ENCODE data around the gene SLC2A9. TPM values are rescaled to one million over a fixed set of nuclear protein-coding genes. Genes with fewer than 3 reads are reported as not detected.
"Not testable (repeated sequence)": the region's sequence is repeated elsewhere in the genome, so short reads cannot be mapped to it uniquely, and the experiment has no call there.

The SLC2A9 gene
- total and polyA plus RNA-seq, 7 experiments from 2014 or later: 0.36 to 9.6 (median 3.3) TPM

GRCh38 chr4:9984621-9985020 lies 36.7 kb downstream of the SLC2A9 start:
- no peak overlapping the region for H3K4me3 Mint-ChIP-seq
- no peak overlapping the region for H3K27ac Mint-ChIP-seq
- Histone ChIP-seq H3K27me3 (ENCODE audit: control insufficient read depth in 2 of 2, insufficient read depth in 2 of 2, low read length in 2 of 2) (no peaks in the 10 kb centered on the region), H3K36me3 (ENCODE audit: control insufficient read depth in 2 of 3, insufficient read depth in 3 of 3, low read length in 3 of 3) (no peaks in the 10 kb centered on the region), H3K4me1 (ENCODE audit: control insufficient read depth in 2 of 2, insufficient read depth in 2 of 2, low read length in 2 of 2) (no peaks in the 10 kb centered on the region), H3K9me3 (ENCODE audit: control insufficient read depth in 2 of 3, low read length in 3 of 3) (no peaks in the 10 kb centered on the region), H3K4me3 (ENCODE audit: low read length) (no peak overlapping the region), H3K27ac (ENCODE audit: low read depth, low read length) (no peak overlapping the region)
- intact Hi-C loops (cut with micrococcal nuclease): no loop called here
- POLR2A ChIA-PET: no interaction called here
- H3K4me1 Mint-ChIP-seq: no peaks in the 10 kb centered on the region
- peaks cover 0 to 7% (median 1%) of the 10 kb centered on the region in 11 donors for H3K9me3 Mint-ChIP-seq
- H3K27me3 Mint-ChIP-seq: peaks cover 0 to 2% (median 0%) of the 10 kb centered on the region in 5 donors
- ATAC-seq: no peak
- no peak for DNase-seq
- H3K36me3 Mint-ChIP-seq: peaks cover 0 to 24% (median 22%) of the 10 kb centered on the region in 5 donors
- CTCF ChIA-PET: no interaction called here

GRCh38 chr4:9983211-9983610 lies 38.1 kb downstream of the SLC2A9 start:
- no peak overlapping the region for H3K4me3 ChIP-seq (ENCODE audit: low read length)
- Mint-ChIP-seq H3K27me3 (peaks cover 0 to 3% (median 0%) of the 10 kb centered on the region in 5 donors), H3K36me3 (peaks cover 0 to 24% (median 22%) of the 10 kb centered on the region in 5 donors), H3K4me1 (no peaks in the 10 kb centered on the region), H3K4me3 (no peak overlapping the region), H3K9me3 (peaks cover 0 to 7% (median 1%) of the 10 kb centered on the region in 11 donors), H3K27ac (no peak overlapping the region)
- no peaks in the 10 kb centered on the region for H3K27me3 ChIP-seq (ENCODE audit: control insufficient read depth in 2 of 2, insufficient read depth in 2 of 2, low read length in 2 of 2)
- CTCF ChIA-PET: no interaction called here
- POLR2A ChIA-PET: no interaction called here
- H3K9me3 ChIP-seq (ENCODE audit: control insufficient read depth in 2 of 3, low read length in 3 of 3): no peaks in the 10 kb centered on the region
- ATAC-seq (no peak), DNase-seq (no peak)
- H3K4me1 ChIP-seq (ENCODE audit: control insufficient read depth in 2 of 2, insufficient read depth in 2 of 2, low read length in 2 of 2): no peaks in the 10 kb centered on the region
- intact Hi-C loops (cut with micrococcal nuclease): no loop called here
- no peak overlapping the region for H3K27ac ChIP-seq (ENCODE audit: low read depth, low read length)
- no peaks in the 10 kb centered on the region for H3K36me3 ChIP-seq (ENCODE audit: control insufficient read depth in 2 of 3, insufficient read depth in 3 of 3, low read length in 3 of 3)

- H3K9me3 Mint-ChIP-seq; H3K4me3 Mint-ChIP-seq; DNase-seq; H3K9me3 ChIP-seq (ENCODE audit: control insufficient read depth in 2 of 3, low read length in 3 of 3); CTCF ChIA-PET; H3K4me1 ChIP-seq (ENCODE audit: control insufficient read depth in 2 of 2, insufficient read depth in 2 of 2, low read length in 2 of 2); intact Hi-C loops (cut with micrococcal nuclease); H3K4me3 ChIP-seq (ENCODE audit: low read length); ATAC-seq; H3K27ac ChIP-seq (ENCODE audit: low read depth, low read length); H3K36me3 ChIP-seq (ENCODE audit: control insufficient read depth in 2 of 3, insufficient read depth in 3 of 3, low read length in 3 of 3); H3K27me3 ChIP-seq (ENCODE audit: control insufficient read depth in 2 of 2, insufficient read depth in 2 of 2, low read length in 2 of 2); POLR2A ChIA-PET; H3K4me1 Mint-ChIP-seq; H3K27ac Mint-ChIP-seq; H3K27me3 Mint-ChIP-seq: not testable (repeated sequence)
- H3K36me3 Mint-ChIP-seq: peaks cover 0 to 30% (median 22%) of the 10 kb centered on the region in 5 donors
Measured at GRCh38 chr4:9981899-9982298, 39.4 kb downstream of the SLC2A9 start.

- DNase-seq (no peak), ATAC-seq (no peak)
- H3K4me3 ChIP-seq (ENCODE audit: low read length): no peak overlapping the region
- H3K27me3 Mint-ChIP-seq: peaks cover 0 to 3% (median 0%) of the 10 kb centered on the region in 5 donors
- ChIA-PET CTCF (no interaction called here), POLR2A (no interaction called here)
- H3K27ac ChIP-seq (ENCODE audit: low read depth, low read length): no peak overlapping the region
- no peak overlapping the region for H3K4me3 Mint-ChIP-seq
- no peaks in the 10 kb centered on the region for H3K27me3 ChIP-seq (ENCODE audit: control insufficient read depth in 2 of 2, insufficient read depth in 2 of 2, low read length in 2 of 2)
- H3K36me3 Mint-ChIP-seq: peaks cover 0 to 30% (median 22%) of the 10 kb centered on the region in 5 donors
- peaks cover 0 to 3% (median 0%) of the 10 kb centered on the region in 7 donors for H3K4me1 Mint-ChIP-seq
- intact Hi-C loops (cut with micrococcal nuclease): no loop called here
- H3K36me3 ChIP-seq (ENCODE audit: control insufficient read depth in 2 of 3, insufficient read depth in 3 of 3, low read length in 3 of 3): no peaks in the 10 kb centered on the region
- peaks cover 0 to 7% (median 1%) of the 10 kb centered on the region in 11 donors for H3K9me3 Mint-ChIP-seq
- H3K9me3 ChIP-seq (ENCODE audit: control insufficient read depth in 2 of 3, low read length in 3 of 3): no peaks in the 10 kb centered on the region
- H3K4me1 ChIP-seq (ENCODE audit: control insufficient read depth in 2 of 2, insufficient read depth in 2 of 2, low read length in 2 of 2): no peaks in the 10 kb centered on the region
- H3K27ac Mint-ChIP-seq: no peak overlapping the region
Measured at GRCh38 chr4:9980898-9981297, 40.4 kb downstream of the SLC2A9 start.

- Mint-ChIP-seq H3K27me3 (peaks cover 0 to 3% (median 0%) of the 10 kb centered on the region in 5 donors), H3K4me1 (peaks cover 0 to 3% (median 0%) of the 10 kb centered on the region in 7 donors), H3K9me3 (peaks cover 0 to 7% (median 0%) of the 10 kb centered on the region in 11 donors), H3K36me3 (peaks cover 0 to 18% (median 10%) of the 10 kb centered on the region in 5 donors), H3K27ac (no peak overlapping the region), H3K4me3 (no peak overlapping the region)
- Histone ChIP-seq H3K4me3 (ENCODE audit: low read length) (no peak overlapping the region), H3K36me3 (ENCODE audit: control insufficient read depth in 2 of 3, insufficient read depth in 3 of 3, low read length in 3 of 3) (no peaks in the 10 kb centered on the region), H3K27me3 (ENCODE audit: control insufficient read depth in 2 of 2, insufficient read depth in 2 of 2, low read length in 2 of 2) (no peaks in the 10 kb centered on the region), H3K9me3 (ENCODE audit: control insufficient read depth in 2 of 3, low read length in 3 of 3) (no peaks in the 10 kb centered on the region), H3K4me1 (ENCODE audit: control insufficient read depth in 2 of 2, insufficient read depth in 2 of 2, low read length in 2 of 2) (no peaks in the 10 kb centered on the region), H3K27ac (ENCODE audit: low read depth, low read length) (no peak overlapping the region)
- intact Hi-C loops (cut with micrococcal nuclease): no loop called here
- ATAC-seq: no peak
- ChIA-PET POLR2A (no interaction called here), CTCF (interaction anchor here (0.6 kb wide), 1 partner anchor 188 kb away, joined by 3 read pairs; no protein-coding TSS in a partner anchor)
- no peak for DNase-seq
Measured at GRCh38 chr4:9979101-9979701, 42.1 kb downstream of the SLC2A9 start.

GRCh38 chr4:9977518-9978031 lies 43.7 kb downstream of the SLC2A9 start:
- no peak overlapping the region for H3K4me3 ChIP-seq (ENCODE audit: low read length)
- peaks cover 0 to 6% (median 0%) of the 10 kb centered on the region in 7 donors for H3K4me1 Mint-ChIP-seq
- H3K27me3 ChIP-seq (ENCODE audit: control insufficient read depth in 2 of 2, insufficient read depth in 2 of 2, low read length in 2 of 2): no peaks in the 10 kb centered on the region
- H3K27ac ChIP-seq (ENCODE audit: low read depth, low read length): no peak overlapping the region
- ATAC-seq (no peak), DNase-seq (no peak)
- no peak overlapping the region for H3K4me3 Mint-ChIP-seq
- H3K4me1 ChIP-seq (ENCODE audit: control insufficient read depth in 2 of 2, insufficient read depth in 2 of 2, low read length in 2 of 2): no peaks in the 10 kb centered on the region
- no peaks in the 10 kb centered on the region for H3K36me3 ChIP-seq (ENCODE audit: control insufficient read depth in 2 of 3, insufficient read depth in 3 of 3, low read length in 3 of 3)
- intact Hi-C loops (cut with micrococcal nuclease): no loop called here
- peaks cover 2 to 14% (median 7%) of the 10 kb centered on the region in 11 donors for H3K9me3 Mint-ChIP-seq
- no peaks in the 10 kb centered on the region for H3K9me3 ChIP-seq (ENCODE audit: control insufficient read depth in 2 of 3, low read length in 3 of 3)
- peaks cover 7 to 24% (median 16%) of the 10 kb centered on the region in 5 donors for H3K36me3 Mint-ChIP-seq
- ChIA-PET POLR2A (no interaction called here), CTCF (no interaction called here)
- no peak overlapping the region for H3K27ac Mint-ChIP-seq
- H3K27me3 Mint-ChIP-seq: peaks cover 0 to 8% (median 0%) of the 10 kb centered on the region in 5 donors

GRCh38 chr4:9976781-9977180 lies 44.5 kb downstream of the SLC2A9 start:
- CTCF ChIA-PET: no interaction called here
- Histone ChIP-seq H3K27ac (ENCODE audit: low read depth, low read length) (no peak overlapping the region), H3K36me3 (ENCODE audit: control insufficient read depth in 2 of 3, insufficient read depth in 3 of 3, low read length in 3 of 3) (no peaks in the 10 kb centered on the region), H3K9me3 (ENCODE audit: control insufficient read depth in 2 of 3, low read length in 3 of 3) (no peaks in the 10 kb centered on the region), H3K27me3 (ENCODE audit: control insufficient read depth in 2 of 2, insufficient read depth in 2 of 2, low read length in 2 of 2) (no peaks in the 10 kb centered on the region), H3K4me1 (ENCODE audit: control insufficient read depth in 2 of 2, insufficient read depth in 2 of 2, low read length in 2 of 2) (no peaks in the 10 kb centered on the region), H3K4me3 (ENCODE audit: low read length) (no peak overlapping the region)
- Mint-ChIP-seq H3K4me3 (no peak overlapping the region), H3K36me3 (peaks cover 7 to 25% (median 18%) of the 10 kb centered on the region in 5 donors), H3K4me1 (peaks cover 0 to 12% (median 0%) of the 10 kb centered on the region in 7 donors), H3K27me3 (peaks cover 0 to 8% (median 0%) of the 10 kb centered on the region in 5 donors), H3K9me3 (peaks cover 2 to 16% (median 7%) of the 10 kb centered on the region in 11 donors), H3K27ac (no peak overlapping the region)
- POLR2A ChIA-PET: no interaction called here
- intact Hi-C loops (cut with micrococcal nuclease): no loop called here
- no peak for DNase-seq
- ATAC-seq: no peak
